Choroid plexus epithelial cell (primary cell): ENCODE results near the gene TVP23A.

Source experiments
- DNase-seq: peaks from one replicate; pipeline ENCODE4 v3.0.0-alpha.2; 2010; ENCODE audit warnings: low read depth
- H3K4me3 ChIP-seq: 2 replicates; pipeline ENCODE4 v1.5.1; 2011; ENCODE audit warnings: low read depth, mild to moderate bottlenecking, control low read depth, low read length, moderate library complexity
- CTCF ChIP-seq: conservative IDR thresholded peaks from 2 replicates; pipeline ENCODE4 v1.5.1; 2011; ENCODE audit warnings: low read depth, mild to moderate bottlenecking, control low read depth, inconsistent platforms, low read length, moderate library complexity

TVP23A gene

GRCh38 chr16:10728003-10728887 is 90.3 kb downstream of the TVP23A start:
- no peak overlapping the region for H3K4me3 ChIP-seq
- DNase-seq = no peak
- TF ChIP-seq CTCF = no peak
